T-helper 2 cell (primary cell): ENCODE results near the gene MEX3C.
A peak's percentile ranks its signal among the peaks of the same experiment; 100 is the strongest.

ENCODE experiments used
- DNase-seq, 5 experiments: peaks; one replicate each; pipeline versions ENCODE4 v3.0.0 to v3.0.0-alpha.2; 2012 to 2022
- total RNA-seq, 2 donors: gene quantifications; one replicate each; lab custom pipeline; 2026; lab: John Stamatoyannopoulos, UW

MEX3C gene
- 163 to 167 reads per million in 2 donors for total RNA-seq

GRCh38 chr18:51197661-51198424 is at the start of gene MEX3C:
TSS of gene MEX3C (minus strand) at chr18:51197681. CDS start at chr18:51197320, 361 bp downstream.
- peak; percentile 93 to 99 (median 99) for DNase-seq

- DNase-seq = no peak
Observed at GRCh38 chr18:51241226-51241625, 43.7 kb upstream of the MEX3C start.

GRCh38 chr18:51236225-51236624 is 38.7 kb upstream of the MEX3C start:
- DNase-seq = peak in 1 of 5 experiments; percentile 3

GRCh38 chr18:51235009-51235789 is 37.7 kb upstream of the MEX3C start:
- DNase-seq = no peak

GRCh38 chr18:51234117-51235008 is 36.9 kb upstream of the MEX3C start:
- no peak for DNase-seq

GRCh38 chr18:51229328-51229727 is 31.8 kb upstream of the MEX3C start:
- DNase-seq = no peak

- no peak for DNase-seq
Observed at GRCh38 chr18:51227660-51228059, 30.2 kb upstream of the MEX3C start.

GRCh38 chr18:51226587-51227350 is 29.3 kb upstream of the MEX3C start:
- DNase-seq = no peak

- no peak for DNase-seq
Observed at GRCh38 chr18:51226068-51226467, 28.6 kb upstream of the MEX3C start.

GRCh38 chr18:51212606-51213005 is 15.1 kb upstream of the MEX3C start:
- DNase-seq = no peak

GRCh38 chr18:51211552-51211951 is 14.1 kb upstream of the MEX3C start:
- peak in 4 of 5 experiments; percentile 9 to 95 (median 39) for DNase-seq

- DNase-seq = peak in 4 of 5 experiments; percentile 10 to 65 (median 21)
Observed at GRCh38 chr18:51196811-51197660, 445 bp downstream of the MEX3C start.

GRCh38 chr18:51196118-51196810 is 1.2 kb downstream of the MEX3C start:
- peak; percentile 11 to 63 (median 15) for DNase-seq

GRCh38 chr18:51195451-51196117 is 1.9 kb downstream of the MEX3C start:
- DNase-seq = peak in 3 of 5 experiments; percentile 11 to 67 (median 44)

GRCh38 chr18:51195086-51195450 is 2.4 kb downstream of the MEX3C start:
- no peak for DNase-seq

- no peak for DNase-seq
Observed at GRCh38 chr18:51194604-51195003, 2.9 kb downstream of the MEX3C start.

GRCh38 chr18:51193621-51194287 is 3.7 kb downstream of the MEX3C start:
- no peak for DNase-seq

GRCh38 chr18:51192696-51193095 is 4.8 kb downstream of the MEX3C start:
- peak in 1 of 5 experiments; percentile 31 for DNase-seq

GRCh38 chr18:51192026-51192425 is 5.5 kb downstream of the MEX3C start:
- DNase-seq = no peak
